Caco-2 (cell line): ENCODE data around the gene MYBPHL. TPM values are rescaled to one million over a fixed set of nuclear protein-coding genes. Genes with fewer than 3 reads are reported as not detected.

Source experiments
- BruUV-seq: library from RNA; stranded (reverse); fragments of 400-500 nt; replicated peaks from 2 replicates; lab custom pipeline; 2021; lab: Mats Ljungman, UMichigan
- CTCF ChIA-PET: fragments of 300-600 bp; sonication (Branson Sonifier 250); formaldehyde crosslinking; loops from one replicate; lab custom pipeline; 2022; ENCODE audit warnings: antibody characterized with exemption; lab: Charles Lee
- POLR2A ChIA-PET: fragments of 300-600 bp; sonication (Branson Sonifier 250); formaldehyde crosslinking; loops from one replicate; lab custom pipeline; 2022; ENCODE audit warnings: antibody characterized with exemption; lab: Charles Lee
- DNase-seq, 2 experiments: peaks; one replicate each; pipeline versions ENCODE4 v3.0.0 to v3.0.0-alpha.2; 2020 to 2022
- H3K27me3 ChIP-seq: replicated peaks from 2 replicates; pipeline ENCODE4 v1.6.0; 2011; ENCODE audit warnings: low read length; ENCODE audit not compliant: control insufficient read depth, insufficient read depth
- H3K36me3 ChIP-seq: 2 replicates; pipeline ENCODE4 v1.5.1; 2011; ENCODE audit warnings: low read length; ENCODE audit not compliant: control insufficient read depth, insufficient read depth
- H3K4me1 ChIP-seq: fragments of 250-450 bp; sonication (Bioruptor Pico); 2 replicates; pipeline ENCODE4 v1.5.1; 2020; ENCODE audit warnings: mild to moderate bottlenecking
- H3K4me3 ChIP-seq: 2 replicates; pipeline ENCODE4 v1.5.1; 2011; ENCODE audit warnings: low read depth, mild to moderate bottlenecking, control low read depth, low read length
- H3K9me3 ChIP-seq: fragments of 250-450 bp; sonication (Bioruptor Pico); 2 replicates; pipeline ENCODE4 v1.5.1; 2020; ENCODE audit warnings: mild to moderate bottlenecking, moderate library complexity
- H3K27ac Mint-ChIP-seq: one replicate; pipeline ENCODE4 v1.8.0; 2022; ENCODE audit warnings: mixed read lengths; ENCODE audit not compliant: unreplicated experiment
- H3K27me3 Mint-ChIP-seq: one replicate; pipeline ENCODE4 v1.8.0; 2022; ENCODE audit warnings: mixed read lengths; ENCODE audit not compliant: insufficient read depth, unreplicated experiment
- H3K36me3 Mint-ChIP-seq: one replicate; pipeline ENCODE4 v1.8.0; 2022; ENCODE audit warnings: mild to moderate bottlenecking, mixed read lengths; ENCODE audit not compliant: insufficient read depth, unreplicated experiment
- H3K4me1 Mint-ChIP-seq: one replicate; pipeline ENCODE4 v1.8.0; 2022; ENCODE audit warnings: low read depth, mixed read lengths; ENCODE audit not compliant: unreplicated experiment
- H3K4me3 Mint-ChIP-seq: one replicate; pipeline ENCODE4 v1.8.0; 2022; ENCODE audit warnings: mild to moderate bottlenecking, moderate library complexity, mixed read lengths; ENCODE audit not compliant: unreplicated experiment
- H3K9me3 Mint-ChIP-seq: one replicate; pipeline ENCODE4 v1.8.0; 2022; ENCODE audit warnings: mixed read lengths; ENCODE audit not compliant: unreplicated experiment
- intact Hi-C: fragments of 100-400 bp; cut with micrococcal nuclease; formaldehyde crosslinking; loops from one replicate; pipeline ENCODE4 v1.10.0; 2022; ENCODE audit not compliant: unreplicated experiment
- total RNA-seq: library from RNA; stranded (reverse); gene quantifications from 2 replicates; pipeline ENCODE4 v1.2.3, GENCODE V29; 2022
- TF ChIP-seq, protein P1 (sequence below), 2 experiments: fragments of 200-600 bp in 1 of 2; IDR thresholded peaks; 1 replicate in 1 of 2; 2 replicates in 1 of 2; pipeline versions ENCODE4 v1.5.1 to v1.8.0; 2011 to 2022; ENCODE audit warnings: antibody characterized with exemption in 1 of 2, control low read depth in 1 of 2, inconsistent platforms in 1 of 2, low read depth in 1 of 2, low read length in 1 of 2, mild to moderate bottlenecking in 1 of 2, moderate library complexity in 1 of 2; ENCODE audit not compliant: insufficient read depth in 1 of 2, severe bottlenecking in 1 of 2, unreplicated experiment in 1 of 2

The MYBPHL gene
- total RNA-seq, 1 experiment from 2014 or later, result not detected

DNA sequence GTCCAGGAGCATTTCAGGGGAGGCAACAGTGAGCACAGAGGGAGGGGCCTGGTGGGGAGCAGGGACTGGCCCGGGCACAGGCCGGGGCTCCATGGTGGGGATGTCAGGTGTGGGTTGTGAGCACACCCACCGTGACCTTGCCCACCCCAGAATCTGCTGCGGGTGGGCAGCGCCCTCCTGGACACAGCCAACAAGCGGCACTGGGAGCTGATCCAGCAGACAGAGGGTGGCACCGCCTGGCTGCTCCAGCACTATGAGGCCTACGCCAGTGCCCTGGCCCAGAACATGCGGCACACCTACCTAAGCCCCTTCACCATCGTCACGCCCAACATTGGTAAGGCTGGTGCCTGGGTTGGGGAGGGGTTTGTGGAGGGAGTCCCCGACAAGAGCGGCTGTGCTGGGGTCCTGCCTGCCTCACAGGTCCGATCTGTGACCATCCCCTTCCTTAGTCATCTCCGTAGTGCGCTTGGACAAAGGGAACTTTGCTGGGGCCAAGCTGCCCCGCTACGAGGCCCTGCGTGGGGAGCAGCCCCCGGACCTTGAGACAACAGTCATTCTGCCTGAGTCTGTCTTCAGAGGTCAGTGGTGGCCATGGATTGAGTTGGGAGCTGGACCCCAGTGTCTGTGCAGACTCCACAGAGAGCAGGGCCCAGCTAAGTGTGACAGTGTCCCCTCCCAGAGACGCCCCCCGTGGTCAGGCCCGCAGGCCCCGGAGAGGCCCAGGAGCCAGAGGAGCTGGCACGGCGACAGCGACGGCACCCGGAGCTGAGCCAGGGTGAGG lies 38.2 kb downstream of the MYBPHL start:
- Histone ChIP-seq H3K4me1 (peaks cover 13% of the 10 kb centered on the region), H3K9me3 (no peaks in the 10 kb centered on the region), H3K27me3 (no peaks in the 10 kb centered on the region), H3K4me3 (no peak overlapping the region), H3K36me3 (no peaks in the 10 kb centered on the region)
- TF ChIP-seq, protein P1, sequence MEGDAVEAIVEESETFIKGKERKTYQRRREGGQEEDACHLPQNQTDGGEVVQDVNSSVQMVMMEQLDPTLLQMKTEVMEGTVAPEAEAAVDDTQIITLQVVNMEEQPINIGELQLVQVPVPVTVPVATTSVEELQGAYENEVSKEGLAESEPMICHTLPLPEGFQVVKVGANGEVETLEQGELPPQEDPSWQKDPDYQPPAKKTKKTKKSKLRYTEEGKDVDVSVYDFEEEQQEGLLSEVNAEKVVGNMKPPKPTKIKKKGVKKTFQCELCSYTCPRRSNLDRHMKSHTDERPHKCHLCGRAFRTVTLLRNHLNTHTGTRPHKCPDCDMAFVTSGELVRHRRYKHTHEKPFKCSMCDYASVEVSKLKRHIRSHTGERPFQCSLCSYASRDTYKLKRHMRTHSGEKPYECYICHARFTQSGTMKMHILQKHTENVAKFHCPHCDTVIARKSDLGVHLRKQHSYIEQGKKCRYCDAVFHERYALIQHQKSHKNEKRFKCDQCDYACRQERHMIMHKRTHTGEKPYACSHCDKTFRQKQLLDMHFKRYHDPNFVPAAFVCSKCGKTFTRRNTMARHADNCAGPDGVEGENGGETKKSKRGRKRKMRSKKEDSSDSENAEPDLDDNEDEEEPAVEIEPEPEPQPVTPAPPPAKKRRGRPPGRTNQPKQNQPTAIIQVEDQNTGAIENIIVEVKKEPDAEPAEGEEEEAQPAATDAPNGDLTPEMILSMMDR (IDR thresholded peaks at IDR 0.05; ENCODE audit: insufficient read depth in 1 of 2, low read depth in 1 of 2, low read length in 1 of 2, severe bottlenecking in 1 of 2, unreplicated experiment in 1 of 2), result no peak
- intact Hi-C loops, result loop anchor here (10.0 kb wide), 1 partner anchor 174 kb away; the partner anchor contains the start of gene TMEM167B
- H3K27ac Mint-ChIP-seq, result no peak overlapping the region
- BruUV-seq, result no TSS peak
- POLR2A ChIA-PET, result no interaction called here
- no peaks in the 10 kb centered on the region for H3K4me1 Mint-ChIP-seq
- DNase-seq, result no peak
- H3K36me3 Mint-ChIP-seq, result no peaks in the 10 kb centered on the region
- H3K9me3 Mint-ChIP-seq, result no peaks in the 10 kb centered on the region
- H3K27me3 Mint-ChIP-seq, result no peaks in the 10 kb centered on the region
- CTCF ChIA-PET, result no interaction called here
- no peak overlapping the region for H3K4me3 Mint-ChIP-seq

- BruUV-seq, result no TSS peak
- Mint-ChIP-seq H3K27me3 (no peaks in the 10 kb centered on the region), H3K4me3 (no peak overlapping the region), H3K9me3 (no peaks in the 10 kb centered on the region), H3K27ac (no peak overlapping the region), H3K36me3 (no peaks in the 10 kb centered on the region), H3K4me1 (no peaks in the 10 kb centered on the region)
- Histone ChIP-seq H3K27me3 (no peaks in the 10 kb centered on the region), H3K36me3 (no peaks in the 10 kb centered on the region), H3K4me1 (peaks cover 6% of the 10 kb centered on the region), H3K4me3 (no peak overlapping the region), H3K9me3 (no peaks in the 10 kb centered on the region)
- no peak for DNase-seq
- CTCF ChIA-PET, result no interaction called here
- POLR2A ChIA-PET, result no interaction called here
- TF ChIP-seq, protein P1 (IDR thresholded peaks at IDR 0.05; ENCODE audit: insufficient read depth in 1 of 2, low read depth in 1 of 2, low read length in 1 of 2, severe bottlenecking in 1 of 2, unreplicated experiment in 1 of 2), result no peak
- intact Hi-C loops, result loop anchor here (10.0 kb wide), 1 partner anchor 173 kb away; the partner anchor contains the start of gene TMEM167B
Measured at GRCh38 chr1:109267743-109268300, 39.0 kb downstream of the MYBPHL start.

DNA sequence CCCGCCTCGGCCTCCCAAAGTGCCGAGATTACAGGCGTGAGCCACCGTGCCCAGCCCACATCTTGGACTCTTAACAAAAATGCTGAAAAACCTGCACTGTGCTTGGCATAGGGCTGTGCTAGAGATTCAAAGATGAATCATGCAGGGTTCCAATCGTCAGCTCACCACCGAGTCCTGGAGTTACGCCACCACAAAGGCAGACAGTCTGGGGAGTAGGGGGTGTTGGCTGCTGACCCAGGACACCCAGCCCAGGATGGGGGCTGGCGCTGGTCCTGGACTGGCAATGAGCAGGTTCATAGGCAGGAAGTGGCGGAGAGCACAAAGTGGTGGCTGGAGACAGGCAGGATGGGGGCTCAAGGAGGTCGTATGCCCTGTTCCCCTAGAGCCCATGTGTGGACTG lies 39.8 kb downstream of the MYBPHL start:
- BruUV-seq, result no TSS peak
- Mint-ChIP-seq H3K4me1 (no peaks in the 10 kb centered on the region), H3K9me3 (no peaks in the 10 kb centered on the region), H3K36me3 (no peaks in the 10 kb centered on the region), H3K27ac (no peak overlapping the region), H3K4me3 (no peak overlapping the region), H3K27me3 (no peaks in the 10 kb centered on the region)
- H3K4me3 ChIP-seq, result no peak overlapping the region
- H3K36me3 ChIP-seq, result no peaks in the 10 kb centered on the region
- H3K4me1 ChIP-seq, result no peaks in the 10 kb centered on the region
- ChIA-PET POLR2A (no interaction called here), CTCF (no interaction called here)
- no peaks in the 10 kb centered on the region for H3K9me3 ChIP-seq
- intact Hi-C loops, result loop anchor here (10.0 kb wide), 1 partner anchor 172 kb away; the partner anchor contains the start of gene TMEM167B
- no peaks in the 10 kb centered on the region for H3K27me3 ChIP-seq
- TF ChIP-seq, protein P1 (IDR thresholded peaks at IDR 0.05; ENCODE audit: insufficient read depth in 1 of 2, low read depth in 1 of 2, low read length in 1 of 2, severe bottlenecking in 1 of 2, unreplicated experiment in 1 of 2), result no peak
- DNase-seq, result no peak
